Liver (tissue), 9 donors: ENCODE data around the gene C1QTNF12. TPM values are rescaled to one million over a fixed set of nuclear protein-coding genes. Genes with fewer than 3 reads are reported as not detected.

Source experiments
- DNase-seq: peaks from one replicate; pipeline ENCODE4 v3.0.0-alpha.2; 2017; ENCODE audit warnings: low spot score
- H3K27ac ChIP-seq, 2 donors: one replicate each; pipeline ENCODE4 v1.7.0; 2013; ENCODE audit warnings: inconsistent platforms in 2 of 2, low read length in 2 of 2, control low read depth in 1 of 2, low read depth in 1 of 2, mild to moderate bottlenecking in 1 of 2
- H3K27me3 ChIP-seq, 4 donors: one replicate each; pipeline versions ENCODE4 v1.6.1 to v1.7.0; 2013; ENCODE audit warnings: low read length in 3 of 4, inconsistent platforms in 1 of 4, mild to moderate bottlenecking in 1 of 4, moderate library complexity in 1 of 4; ENCODE audit not compliant: control insufficient read depth in 4 of 4, insufficient read depth in 4 of 4
- H3K36me3 ChIP-seq, 4 donors: one replicate each; pipeline versions ENCODE4 v1.6.1 to v1.7.0; 2013; ENCODE audit warnings: low read length in 3 of 4, mild to moderate bottlenecking in 3 of 4, low read depth in 1 of 4, moderate library complexity in 1 of 4; ENCODE audit not compliant: control insufficient read depth in 4 of 4, insufficient read depth in 3 of 4
- H3K4me1 ChIP-seq, 4 donors: one replicate each; pipeline versions ENCODE4 v1.6.1 to v1.7.0; 2013; ENCODE audit warnings: low read length in 3 of 4, mild to moderate bottlenecking in 3 of 4, moderate library complexity in 1 of 4; ENCODE audit not compliant: control insufficient read depth in 4 of 4, insufficient read depth in 4 of 4
- H3K4me3 ChIP-seq, 3 donors: one replicate each; pipeline versions ENCODE4 v1.6.1 to v1.7.0; 2013; ENCODE audit warnings: low read length in 3 of 3, control low read depth in 1 of 3, low read depth in 1 of 3, mild to moderate bottlenecking in 1 of 3
- H3K9ac ChIP-seq, 2 donors: one replicate each; pipeline ENCODE4 v1.7.0; 2013; ENCODE audit warnings: low read length in 2 of 2, mild to moderate bottlenecking in 2 of 2, moderate library complexity in 2 of 2, control low read depth in 1 of 2, low read depth in 1 of 2
- H3K9me3 ChIP-seq, 4 donors: one replicate each; pipeline versions ENCODE4 v1.6.1 to v1.7.0; 2013; ENCODE audit warnings: low read length in 3 of 4; ENCODE audit not compliant: control insufficient read depth in 4 of 4
- ATF3 ChIP-seq: IDR thresholded peaks from 2 replicates; pipeline ENCODE4 v1.6.1; 2016; ENCODE audit warnings: antibody characterized with exemption
- EGR1 ChIP-seq, 2 donors: IDR thresholded peaks; 2 replicates each; pipeline ENCODE4 v1.6.1; 2016 to 2018; ENCODE audit warnings: antibody characterized with exemption in 2 of 2, low read depth in 2 of 2
- FOXA1 ChIP-seq: IDR thresholded peaks from 2 replicates; pipeline ENCODE4 v1.6.1; 2016; ENCODE audit warnings: antibody characterized with exemption
- FOXA2 ChIP-seq: IDR thresholded peaks from 2 replicates; pipeline ENCODE4 v1.6.1; 2016; ENCODE audit warnings: antibody characterized with exemption
- GABPA ChIP-seq, 2 donors: IDR thresholded peaks in 1 of 2; conservative IDR thresholded peaks in 1 of 2; 2 replicates each; pipeline ENCODE4 v1.6.1; 2016; ENCODE audit warnings: antibody characterized with exemption in 2 of 2, mild to moderate bottlenecking in 1 of 2, moderate library complexity in 1 of 2
- HNF4A ChIP-seq, 2 donors: conservative IDR thresholded peaks; 2 replicates each; pipeline ENCODE4 v1.6.1; 2016; ENCODE audit warnings: antibody characterized with exemption in 2 of 2, mild to moderate bottlenecking in 2 of 2
- HNF4G ChIP-seq: IDR thresholded peaks from 2 replicates; pipeline ENCODE4 v1.6.1; 2016; ENCODE audit warnings: antibody characterized with exemption
- JUND ChIP-seq, 2 donors: IDR thresholded peaks; 2 replicates each; pipeline ENCODE4 v1.6.1; 2016; ENCODE audit warnings: antibody characterized with exemption in 2 of 2
- NR2F2 ChIP-seq: IDR thresholded peaks from 2 replicates; pipeline ENCODE4 v1.6.1; 2016; ENCODE audit warnings: antibody characterized with exemption
- RAD21 ChIP-seq, 2 donors: IDR thresholded peaks; 2 replicates each; pipeline ENCODE4 v1.6.1; 2016; ENCODE audit warnings: antibody characterized with exemption in 2 of 2, mild to moderate bottlenecking in 2 of 2
- REST ChIP-seq: IDR thresholded peaks from 2 replicates; pipeline ENCODE4 v1.6.1; 2016; ENCODE audit warnings: antibody characterized with exemption, mild to moderate bottlenecking
- RXRA ChIP-seq, 2 donors: IDR thresholded peaks; 2 replicates each; pipeline ENCODE4 v1.6.1; 2017 to 2018; ENCODE audit warnings: antibody characterized with exemption in 2 of 2, mild to moderate bottlenecking in 1 of 2
- SP1 ChIP-seq: IDR thresholded peaks from 2 replicates; pipeline ENCODE4 v1.6.1; 2018; ENCODE audit warnings: antibody characterized with exemption, mild to moderate bottlenecking
- TAF1 ChIP-seq: conservative IDR thresholded peaks from 2 replicates; pipeline ENCODE4 v1.6.1; 2016; ENCODE audit warnings: antibody characterized with exemption, mild to moderate bottlenecking
- YY1 ChIP-seq: IDR thresholded peaks from 2 replicates; pipeline ENCODE4 v1.6.1; 2016; ENCODE audit warnings: antibody characterized with exemption, mild to moderate bottlenecking
- ZBTB33 ChIP-seq: IDR thresholded peaks from 2 replicates; pipeline ENCODE4 v1.6.1; 2016; ENCODE audit warnings: antibody characterized with exemption
- WGBS: extraction: QIAGEN DNeasy Blood & Tissue Kit; methylation state at CpG from one replicate; pipeline ENCODE4 v1.1.7; 2013; 5-methylcytosine and 5-hydroxymethylcytosine counted together
- polyA plus RNA-seq, 2 donors: library from polyadenylated mRNA; stranded (reverse) in 1 of 2; unstranded in 1 of 2; fragments of 200-250 nt in 1 of 2; fragments of >200 nt in 1 of 2; fragmentation: Nextera tagmentation in 1 of 2; extraction: Ambion mirVana in 1 of 2; gene quantifications; one replicate each; pipeline versions ENCODE4 v1.2.1 to v1.2.3, GENCODE V29; 2013 to 2015
- total RNA-seq, 2 donors: library from RNA; depleted of rRNA; stranded (reverse); fragments of >200 nt; gene quantifications; one replicate each; pipeline ENCODE4 v1.2.3, GENCODE V29; 2014
- TF ChIP-seq, protein P1 (sequence below): fragments of 150-350 bp; IDR thresholded peaks from 2 replicates; pipeline ENCODE4 v1.5.1; 2017; ENCODE audit warnings: improper control_type of control experiment, low read depth, low read length; ENCODE audit not compliant: missing input control
- TF ChIP-seq, protein P2 (sequence below): IDR thresholded peaks from 2 replicates; pipeline ENCODE4 v1.6.1; 2016; ENCODE audit warnings: antibody characterized with exemption
- donor health status: healthy.
- donor health status: healthy.
- donor health status: healthy.
- donor health status: healthy.
- donor health status: healthy.

The C1QTNF12 gene
- total and polyA plus RNA-seq, 4 donors = 0.39 to 0.40 TPM; not detected in 2

- TF ChIP-seq REST = no peak
- TF ChIP-seq GABPA (IDR thresholded peaks at IDR 0.05 in 1 of 2, conservative IDR thresholded peaks at IDR 0.05 in 1 of 2) = no peak
These were observed 39.5 kb downstream of the C1QTNF12 start (continued) for GRCh38 chr1:1206966-1207531.

GRCh38 chr1:1206376-1206965 is 40.1 kb downstream of the C1QTNF12 start, which contains the start of gene TNFRSF18:
Gene TNFRSF18 (minus strand): TSS chr1:1206592. CDS start chr1:1206571, 21 bp downstream.
- H3K27ac ChIP-seq = no peak within 1 kb of the TSS
- no peaks in the 10 kb centered on the region for H3K9me3 ChIP-seq
- 6% methylated on average over 49 of the region's 49 CpGs for WGBS
- H3K27me3 ChIP-seq = peaks cover 0 to 8% (median 0%) of the 10 kb centered on the region in 4 donors
- no peaks in the 10 kb centered on the region for H3K36me3 ChIP-seq
- no peak within 1 kb of the TSS for H3K9ac ChIP-seq
- H3K4me1 ChIP-seq = peaks cover 0 to 6% (median 1%) of the 10 kb centered on the region in 4 donors
- no peak for TF ChIP-seq JUND (IDR thresholded peaks at IDR 0.05)
- TF ChIP-seq SP1 = no peak
- no peak for TF ChIP-seq YY1
- TF ChIP-seq HNF4G = no peak
- no peak for TF ChIP-seq TAF1
- TF ChIP-seq ATF3 = no peak
- no peak for TF ChIP-seq FOXA2
- TF ChIP-seq ZBTB33 = no peak
- TF ChIP-seq RXRA (IDR thresholded peaks at IDR 0.05) = no peak
- no peak for TF ChIP-seq HNF4A (conservative IDR thresholded peaks at IDR 0.05)
- TF ChIP-seq REST = no peak
- TF ChIP-seq FOXA1 = no peak
- TF ChIP-seq, protein P1, sequence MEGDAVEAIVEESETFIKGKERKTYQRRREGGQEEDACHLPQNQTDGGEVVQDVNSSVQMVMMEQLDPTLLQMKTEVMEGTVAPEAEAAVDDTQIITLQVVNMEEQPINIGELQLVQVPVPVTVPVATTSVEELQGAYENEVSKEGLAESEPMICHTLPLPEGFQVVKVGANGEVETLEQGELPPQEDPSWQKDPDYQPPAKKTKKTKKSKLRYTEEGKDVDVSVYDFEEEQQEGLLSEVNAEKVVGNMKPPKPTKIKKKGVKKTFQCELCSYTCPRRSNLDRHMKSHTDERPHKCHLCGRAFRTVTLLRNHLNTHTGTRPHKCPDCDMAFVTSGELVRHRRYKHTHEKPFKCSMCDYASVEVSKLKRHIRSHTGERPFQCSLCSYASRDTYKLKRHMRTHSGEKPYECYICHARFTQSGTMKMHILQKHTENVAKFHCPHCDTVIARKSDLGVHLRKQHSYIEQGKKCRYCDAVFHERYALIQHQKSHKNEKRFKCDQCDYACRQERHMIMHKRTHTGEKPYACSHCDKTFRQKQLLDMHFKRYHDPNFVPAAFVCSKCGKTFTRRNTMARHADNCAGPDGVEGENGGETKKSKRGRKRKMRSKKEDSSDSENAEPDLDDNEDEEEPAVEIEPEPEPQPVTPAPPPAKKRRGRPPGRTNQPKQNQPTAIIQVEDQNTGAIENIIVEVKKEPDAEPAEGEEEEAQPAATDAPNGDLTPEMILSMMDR = no peak
- TF ChIP-seq RAD21 (IDR thresholded peaks at IDR 0.05) = no peak
- no peak for TF ChIP-seq GABPA (IDR thresholded peaks at IDR 0.05 in 1 of 2, conservative IDR thresholded peaks at IDR 0.05 in 1 of 2)
- no peak for TF ChIP-seq EGR1 (IDR thresholded peaks at IDR 0.05; ENCODE audit: low read depth in 2 of 2)
- TF ChIP-seq, protein P2, sequence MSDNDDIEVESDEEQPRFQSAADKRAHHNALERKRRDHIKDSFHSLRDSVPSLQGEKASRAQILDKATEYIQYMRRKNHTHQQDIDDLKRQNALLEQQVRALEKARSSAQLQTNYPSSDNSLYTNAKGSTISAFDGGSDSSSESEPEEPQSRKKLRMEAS = no peak
- TF ChIP-seq NR2F2 = no peak
- DNase-seq = no peak
- peak within 1 kb of the TSS in 1 of 3 donors; percentile 6 for H3K4me3 ChIP-seq
